Measurements from ENCODE around the gene CACNB3. TPM values are rescaled to one million over a fixed set of nuclear protein-coding genes. Genes with fewer than 3 reads are reported as not detected.

The CACNB3 gene
- total and polyA plus RNA-seq, 11 donors: 3.2 to 11.2 (median 5.3) TPM

GRCh38 chr12:48865281-48866051 lies 47.2 kb downstream of the CACNB3 start, which contains the start of gene RND1:
Gene RND1 (minus strand): TSS chr12:48865870. CDS start chr12:48865767, 103 bp downstream.
- Histone ChIP-seq H3K4me3 (peak within 1 kb of the TSS; percentile 45 to 76 (median 66)), H3K36me3 (no peaks in the 10 kb centered on the region), H3K27me3 (peaks cover 0 to 4% (median 0%) of the 10 kb centered on the region in 9 donors), H3K4me1 (peaks cover 0 to 13% (median 8%) of the 10 kb centered on the region in 12 donors), H3K27ac (peak within 1 kb of the TSS in 5 of 12 donors; percentile 26 to 47 (median 37)), H3K9me3 (no peaks in the 10 kb centered on the region)
- DNase-seq (peak; percentile 86 to 93 (median 91)), ATAC-seq (peak; percentile 97 to 100 (median 98))
- 3 to 4% (median 3%) methylated on average over 30 to 32 of the region's 32 CpGs for WGBS, 4 donors
- intact Hi-C loops (cut with DNase I): no loop called here
- TF ChIP-seq CTCF (IDR thresholded peaks at IDR 0.05) (peak in 5 of 12 donors; percentile 12 to 46 (median 25)), POLR2A (IDR thresholded peaks at IDR 0.05) (peak; percentile 99)

- Histone ChIP-seq H3K4me3 (peak overlapping the region in 11 of 12 donors; percentile 45 to 76 (median 68)), H3K36me3 (no peaks in the 10 kb centered on the region), H3K27me3 (peaks cover 0 to 4% (median 0%) of the 10 kb centered on the region in 9 donors), H3K9me3 (no peaks in the 10 kb centered on the region), H3K27ac (peak overlapping the region in 4 of 12 donors; percentile 13 to 47 (median 34)), H3K4me1 (peaks cover 0 to 13% (median 8%) of the 10 kb centered on the region in 12 donors)
- intact Hi-C loops (cut with DNase I): no loop called here
- 77 to 83% (median 80%) methylated on average over 6 of the region's 6 CpGs for WGBS, 4 donors
- TF ChIP-seq CTCF (IDR thresholded peaks at IDR 0.05) (peak in 1 of 12 donors; percentile 0), POLR2A (IDR thresholded peaks at IDR 0.05) (no peak)
- DNase-seq (no peak), ATAC-seq (peak in 3 of 4 donors; percentile 19 to 26 (median 26))
Observed at GRCh38 chr12:48866052-48866711, 47.9 kb downstream of the CACNB3 start.

GRCh38 chr12:48868451-48868850 lies 50.2 kb downstream of the CACNB3 start:
- Histone ChIP-seq H3K36me3 (no peaks in the 10 kb centered on the region), H3K27me3 (peaks cover 0 to 4% (median 0%) of the 10 kb centered on the region in 9 donors), H3K4me3 (no peak overlapping the region), H3K9me3 (no peaks in the 10 kb centered on the region), H3K4me1 (peaks cover 0 to 13% (median 8%) of the 10 kb centered on the region in 12 donors), H3K27ac (no peak overlapping the region)
- DNase-seq: no peak
- no peak for TF ChIP-seq CTCF (IDR thresholded peaks at IDR 0.05)
- TF ChIP-seq POLR2A (IDR thresholded peaks at IDR 0.05): no peak
- ATAC-seq: no peak
- 67 to 88% (median 76%) methylated on average over 2 of the region's 2 CpGs for WGBS, 4 donors
- intact Hi-C loops (cut with DNase I): no loop called here

GRCh38 chr12:48869191-48869590 lies 50.9 kb downstream of the CACNB3 start:
- Histone ChIP-seq H3K4me1 (peaks cover 0 to 13% (median 8%) of the 10 kb centered on the region in 12 donors), H3K36me3 (no peaks in the 10 kb centered on the region), H3K27ac (no peak overlapping the region), H3K27me3 (peaks cover 0 to 4% (median 0%) of the 10 kb centered on the region in 9 donors), H3K9me3 (no peaks in the 10 kb centered on the region), H3K4me3 (no peak overlapping the region)
- DNase-seq: no peak
- ATAC-seq: no peak
- WGBS, 4 donors: 76 to 85% (median 82%) methylated on average over 2 of the region's 2 CpGs
- TF ChIP-seq CTCF (IDR thresholded peaks at IDR 0.05) (no peak), POLR2A (IDR thresholded peaks at IDR 0.05) (no peak)
- intact Hi-C loops (cut with DNase I): no loop called here

Measured in heart left ventricle (tissue), 16 donors.